HG03045 (cell line): ENCODE measurements around the gene COG8.

ENCODE experiments used
- ATAC-seq: cut with Tn5 transposase; IDR thresholded peaks from one replicate; pipeline ENCODE4 v1.9.1; 2021; ENCODE audit warnings: mild to moderate bottlenecking, moderate library complexity; ENCODE audit not compliant: unreplicated experiment

The COG8 gene

DNA sequence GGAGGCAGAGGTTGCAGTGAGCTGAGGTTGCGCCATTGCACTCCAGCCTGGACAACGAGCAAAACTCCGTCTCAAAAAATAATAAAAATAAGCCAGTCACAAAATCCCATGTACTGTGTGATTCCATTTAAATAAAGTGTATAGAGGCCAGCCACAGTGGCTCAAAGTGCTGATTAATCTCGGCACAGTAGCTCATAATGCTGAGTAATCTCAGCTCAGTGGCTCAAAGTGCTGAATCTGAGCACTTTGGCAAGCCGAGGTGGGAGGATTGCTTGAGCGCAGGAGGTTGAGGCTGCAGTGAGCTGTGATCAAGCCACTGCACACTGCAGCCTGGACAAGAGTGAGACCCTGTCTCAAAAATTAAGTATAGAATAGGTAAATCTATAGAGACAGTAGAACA, 7.3 kb upstream of the COG8 start:
- no peak for ATAC-seq

DNA sequence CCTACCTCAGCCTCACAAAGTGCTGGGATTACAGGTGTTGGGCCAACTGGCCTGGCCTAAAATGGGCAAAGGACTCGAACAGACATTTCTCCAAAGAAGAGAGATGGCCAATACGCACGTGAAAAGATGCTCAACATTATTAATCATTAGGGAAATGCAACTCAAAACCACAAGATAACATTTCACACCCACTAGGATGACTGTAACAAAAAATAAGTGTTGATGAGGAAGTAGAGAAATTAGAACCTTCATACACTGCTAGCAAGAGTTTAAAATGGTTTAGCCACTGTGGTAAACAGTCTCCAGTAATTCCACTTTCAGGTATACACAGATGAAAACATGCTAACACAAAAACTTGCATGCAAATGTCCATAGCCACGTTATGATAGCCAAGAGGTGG, 6.6 kb upstream of the COG8 start:
- no peak for ATAC-seq

DNA sequence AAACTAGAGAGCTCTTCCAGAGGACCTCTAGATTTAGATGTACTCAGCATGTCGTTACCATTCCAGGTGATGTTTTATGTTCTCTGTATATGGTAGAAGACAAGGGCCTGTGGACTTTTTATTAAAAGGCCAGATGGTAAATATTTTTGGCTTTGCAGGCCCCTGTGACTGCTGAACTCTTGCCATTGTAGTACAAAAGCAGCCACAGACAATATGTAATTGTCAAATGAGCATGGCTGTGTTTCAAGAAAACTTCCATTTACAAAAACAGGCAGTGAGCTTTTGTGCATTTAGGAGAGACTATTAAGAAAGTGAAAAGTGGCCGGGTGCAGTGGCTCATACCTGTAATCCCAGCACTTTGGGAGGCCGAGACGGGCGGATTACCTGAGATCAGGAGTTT, 4.8 kb upstream of the COG8 start:
- ATAC-seq, result no peak

DNA sequence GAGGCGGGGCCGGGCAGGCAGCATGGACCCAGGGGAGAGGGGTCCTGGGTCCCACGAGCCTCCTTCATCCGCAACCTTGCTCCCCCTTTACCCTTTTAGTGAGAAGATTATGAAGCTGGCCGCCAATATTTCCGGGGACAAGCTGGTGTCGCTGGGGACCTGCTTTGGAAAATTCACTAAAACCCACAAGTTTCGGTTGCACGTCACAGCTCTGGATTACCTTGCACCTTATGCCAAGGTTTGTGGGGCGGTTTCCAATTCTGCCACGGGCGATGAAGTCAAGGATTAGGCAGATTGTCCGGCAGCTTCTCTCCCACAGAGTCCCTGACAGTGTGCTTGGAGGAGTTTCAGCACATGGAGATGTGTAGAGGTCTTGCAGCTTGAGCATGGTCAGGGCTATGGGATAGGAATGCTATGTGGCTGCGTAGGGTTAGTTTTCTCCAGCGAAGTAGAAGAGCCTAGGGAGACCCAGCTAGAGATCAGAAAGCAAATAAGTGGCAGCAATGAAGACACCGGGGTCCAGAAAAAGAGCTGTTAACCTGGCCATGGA, 806 bp upstream of the COG8 start:
- peak; percentile 7 for ATAC-seq

DNA sequence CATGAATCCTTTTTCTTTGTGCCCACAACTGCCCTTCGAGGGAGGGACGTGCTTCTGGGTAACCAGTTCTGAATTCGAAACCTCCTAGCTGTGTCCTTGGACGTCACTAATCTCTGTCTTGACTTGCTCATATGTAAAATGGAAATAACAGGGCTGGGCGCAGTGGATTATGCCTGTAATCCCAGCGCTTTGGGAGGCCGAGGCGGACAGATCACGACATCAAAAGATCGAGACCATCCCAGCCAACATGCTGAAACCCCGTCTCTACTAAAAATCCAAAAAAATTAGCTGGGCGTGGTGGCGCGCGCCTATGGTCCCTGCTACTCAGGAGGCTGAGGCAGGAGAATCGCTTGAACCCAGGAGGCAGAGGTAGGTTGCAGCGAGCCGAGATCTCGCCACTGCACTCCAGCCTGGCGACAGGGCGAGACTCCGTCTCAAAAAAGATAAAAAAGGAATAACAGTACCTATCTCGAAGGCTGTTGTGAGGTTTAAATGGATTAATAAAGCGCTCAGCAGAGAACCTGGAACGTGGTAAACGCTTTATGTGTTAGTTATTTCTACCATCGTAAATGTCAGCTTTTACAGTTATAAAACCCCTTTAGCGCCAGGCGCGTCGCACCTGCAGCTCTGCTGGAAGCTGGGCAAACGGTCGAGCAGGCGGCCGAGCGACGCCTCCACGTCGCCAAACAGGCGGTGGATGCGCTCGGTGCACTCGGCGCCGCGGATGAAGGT, 641 bp downstream of the COG8 start:
- ATAC-seq, result no peak

DNA sequence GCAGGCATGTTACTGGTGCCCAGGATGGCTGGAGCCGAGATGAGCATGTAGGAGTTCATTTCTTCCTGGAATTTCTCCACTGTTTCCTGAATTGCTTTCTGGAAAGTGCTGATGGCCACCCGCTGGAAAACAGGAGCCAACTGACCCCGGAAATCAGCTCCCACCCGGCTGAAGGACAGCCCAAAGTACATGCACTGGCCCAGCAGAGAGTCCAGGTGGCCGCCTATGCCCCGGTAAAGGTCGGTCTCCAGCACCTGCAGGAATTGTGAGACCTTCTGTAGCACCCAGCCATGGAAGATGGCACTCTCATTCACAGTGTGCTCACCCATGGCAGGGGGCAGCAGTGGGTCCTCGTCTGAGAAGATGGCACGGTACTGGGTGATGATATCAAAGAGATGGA, 4.7 kb downstream of the COG8 start:
- ATAC-seq, result no peak

DNA sequence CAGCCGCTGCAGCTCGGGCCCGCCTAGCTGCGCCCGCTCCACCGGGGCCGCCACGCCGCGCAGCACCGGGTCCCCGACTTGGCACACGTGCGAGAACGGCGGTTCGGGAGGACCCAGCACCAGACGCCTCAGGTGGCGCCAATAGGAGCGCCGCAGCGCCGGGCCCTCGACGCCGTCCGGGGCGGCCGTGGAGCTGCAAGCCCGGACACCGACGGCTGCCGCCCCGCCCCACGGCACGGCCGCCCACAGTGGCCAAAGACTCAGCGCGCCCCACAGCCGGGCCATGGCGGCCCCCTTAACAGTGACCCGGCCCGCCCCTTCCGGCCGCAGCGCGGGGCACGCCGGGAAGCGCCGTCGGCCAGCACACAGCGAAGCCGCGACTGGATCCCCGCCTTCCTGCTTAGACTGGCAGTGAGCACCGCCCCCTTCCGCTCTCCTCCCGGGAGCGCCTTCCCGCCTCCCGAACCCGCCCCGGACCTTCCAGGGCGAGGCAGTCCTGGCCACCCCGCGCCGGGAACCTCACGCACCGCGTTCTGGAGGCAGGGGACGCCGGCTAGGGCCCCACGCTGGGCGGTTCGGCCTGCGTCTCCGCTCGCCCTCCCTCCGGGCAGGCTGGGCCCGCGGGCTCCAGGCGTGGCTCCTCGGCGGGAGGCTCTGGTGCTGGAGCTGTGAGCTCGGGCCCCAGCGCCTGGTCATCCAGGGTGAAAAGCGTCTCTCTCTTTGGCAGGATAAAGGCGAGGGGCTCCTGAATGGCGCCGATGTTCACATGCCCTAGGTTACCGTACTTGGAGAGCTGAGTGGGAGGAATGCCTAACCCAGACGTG, 8.9 kb downstream of the COG8 start, which contains the start of gene PDF:
PDF (minus strand) TSS at position 303 of the 824 bp plus-strand sequence; CDS start at position 285, 18 bp downstream.
- ATAC-seq, result peak; percentile 90

DNA sequence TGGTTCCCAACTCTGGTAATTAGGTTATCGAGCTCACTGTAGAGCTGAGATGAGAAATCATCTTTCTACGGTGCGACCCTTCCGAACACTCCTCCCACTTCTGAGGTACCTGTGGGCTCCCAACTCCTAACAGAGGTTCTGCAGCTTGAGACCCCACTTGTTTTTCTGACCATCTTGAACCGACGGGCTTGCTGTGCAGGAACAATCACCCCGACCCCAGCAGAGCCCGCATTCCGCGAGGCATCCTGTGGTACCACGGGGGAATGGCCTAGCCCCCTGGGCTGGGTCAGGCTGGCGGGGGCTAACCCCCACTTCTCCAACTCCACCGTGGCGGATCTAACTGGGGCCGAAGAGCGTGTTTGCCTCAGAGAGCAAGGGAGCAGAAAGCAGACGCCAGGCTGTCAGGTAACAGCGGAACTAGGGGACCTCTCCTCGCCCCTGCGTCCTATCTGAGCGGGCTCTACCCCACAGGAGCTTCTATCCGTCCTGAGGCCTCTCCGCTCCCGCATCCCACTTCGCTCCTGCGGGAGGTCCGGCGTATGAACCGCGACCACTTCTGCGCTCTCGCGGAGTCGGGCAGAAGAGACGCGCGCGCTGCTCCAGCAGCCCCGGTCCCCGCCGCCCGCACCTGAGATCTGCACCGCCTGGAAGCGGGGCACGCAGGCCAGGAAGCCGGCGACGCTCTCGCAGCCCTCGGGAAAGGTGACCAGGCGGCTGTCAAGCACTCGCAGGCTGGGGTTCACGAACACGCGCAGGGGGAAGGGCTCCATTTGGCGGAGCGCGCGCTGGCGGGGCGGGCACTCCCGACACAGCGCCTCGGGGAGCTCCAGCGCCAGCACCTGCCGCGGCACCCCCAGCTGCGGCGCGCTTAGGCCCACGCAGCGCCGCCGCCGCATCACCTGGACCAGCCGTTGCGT, 9.7 kb downstream of the COG8 start:
- peak; percentile 28 for ATAC-seq

DNA sequence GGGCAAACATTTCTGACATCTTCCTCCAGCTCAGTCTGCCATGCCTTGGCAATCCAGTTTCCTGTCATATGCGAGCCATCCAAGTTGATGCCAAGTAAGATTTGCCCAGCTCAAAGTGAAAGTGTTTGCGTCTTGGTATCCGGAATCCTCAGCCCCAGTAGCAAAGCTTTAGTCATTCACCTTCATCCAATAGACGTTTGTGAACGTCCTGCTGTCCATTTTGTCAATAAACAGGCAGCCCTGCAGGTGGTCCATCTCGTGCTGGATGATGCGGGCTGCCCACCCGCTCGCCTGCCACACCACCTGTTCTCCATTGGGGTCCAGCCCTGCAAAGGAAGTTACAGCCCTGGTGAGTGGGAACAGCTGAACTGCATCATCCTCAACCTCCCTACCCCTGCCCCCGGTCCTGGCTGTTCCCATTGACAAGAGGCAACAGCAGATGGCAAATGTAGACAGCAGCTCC, 10.5 kb downstream of the COG8 start:
- no peak for ATAC-seq

DNA sequence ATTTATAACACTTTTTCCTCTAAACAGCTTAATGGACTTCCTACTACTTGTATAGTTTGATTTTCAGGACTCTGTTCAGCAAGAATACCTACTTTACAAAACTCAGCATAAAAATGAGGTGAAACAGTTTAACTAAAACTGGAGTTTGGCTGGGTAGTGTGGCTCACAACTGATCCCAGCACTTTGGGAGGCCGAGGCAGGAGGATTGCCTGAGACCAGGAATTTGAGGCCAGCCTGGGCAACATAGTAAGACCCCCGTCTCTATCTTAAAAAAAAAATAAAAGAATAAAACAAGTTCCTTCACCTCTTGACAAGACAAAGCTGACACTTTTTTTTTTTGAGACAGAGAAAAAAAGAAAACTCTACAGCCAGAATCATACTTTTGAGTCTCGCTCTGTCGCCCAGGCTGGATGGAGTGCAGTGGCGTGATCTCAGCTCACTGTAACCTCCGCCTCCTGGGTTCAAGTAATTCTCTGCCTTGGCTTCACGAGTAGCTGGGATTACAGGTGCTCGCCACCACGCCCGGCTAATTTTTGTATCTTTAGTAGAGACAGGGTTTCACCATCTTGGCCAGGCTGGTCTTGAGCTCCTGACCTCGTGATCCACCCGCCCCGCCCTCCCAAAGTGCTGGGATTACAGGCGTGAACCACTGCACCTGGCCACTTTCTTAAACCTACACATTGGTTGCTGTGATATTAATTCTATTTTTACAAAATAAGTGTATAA, 11.6 kb downstream of the COG8 start:
- no peak for ATAC-seq

DNA sequence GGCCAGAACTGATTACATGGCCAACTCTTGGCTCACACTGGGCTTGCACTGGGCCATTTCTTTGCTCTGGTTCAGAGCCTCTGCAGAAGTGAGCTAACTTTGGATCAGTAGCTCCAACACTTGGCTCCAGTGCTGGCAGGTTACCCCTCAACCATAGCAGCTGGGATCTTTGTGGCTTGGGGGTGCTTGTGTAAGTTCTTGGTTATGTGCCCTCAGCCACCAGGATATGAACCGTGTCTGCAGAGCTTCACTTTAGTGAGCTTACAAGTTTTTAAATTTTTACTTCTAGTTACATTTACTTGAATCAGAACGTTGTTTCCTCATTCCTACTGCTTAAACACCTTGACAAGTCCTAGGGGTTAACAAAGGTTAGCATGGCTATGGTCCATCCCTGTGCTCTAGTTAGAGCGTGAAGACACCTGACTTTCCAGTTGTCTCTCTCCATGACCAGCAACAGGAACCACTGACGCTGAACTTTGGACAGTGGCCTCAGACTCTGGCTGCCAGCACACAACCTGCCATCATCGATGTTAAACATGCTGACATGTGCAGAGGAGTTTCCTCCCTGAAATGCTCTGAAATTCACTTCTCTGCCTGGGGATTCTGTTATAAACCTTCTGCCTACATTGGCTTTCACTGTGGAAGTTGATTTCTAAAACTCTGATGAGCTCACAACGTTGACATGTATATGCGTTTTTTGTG, 13.0 kb downstream of the COG8 start:
- no peak for ATAC-seq

DNA sequence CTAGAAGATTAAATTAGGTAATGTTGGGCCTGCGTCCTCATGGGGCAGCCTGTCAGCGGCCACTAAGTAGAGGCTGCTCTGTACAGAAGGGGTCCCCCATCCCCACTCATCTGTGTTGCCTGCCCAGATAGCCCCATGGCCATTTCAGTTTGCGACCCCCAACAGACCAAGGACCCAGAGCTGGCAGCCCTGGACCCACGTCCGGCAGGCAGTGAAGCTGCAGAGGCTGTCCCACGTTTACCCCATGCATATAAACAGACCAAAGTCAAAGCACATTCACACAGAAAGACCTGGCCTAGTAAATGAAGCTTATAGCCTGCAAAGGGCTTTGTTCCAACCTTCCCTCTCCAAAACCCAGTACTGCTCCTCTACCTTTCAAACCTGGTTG, 13.6 kb downstream of the COG8 start:
- ATAC-seq, result no peak

DNA sequence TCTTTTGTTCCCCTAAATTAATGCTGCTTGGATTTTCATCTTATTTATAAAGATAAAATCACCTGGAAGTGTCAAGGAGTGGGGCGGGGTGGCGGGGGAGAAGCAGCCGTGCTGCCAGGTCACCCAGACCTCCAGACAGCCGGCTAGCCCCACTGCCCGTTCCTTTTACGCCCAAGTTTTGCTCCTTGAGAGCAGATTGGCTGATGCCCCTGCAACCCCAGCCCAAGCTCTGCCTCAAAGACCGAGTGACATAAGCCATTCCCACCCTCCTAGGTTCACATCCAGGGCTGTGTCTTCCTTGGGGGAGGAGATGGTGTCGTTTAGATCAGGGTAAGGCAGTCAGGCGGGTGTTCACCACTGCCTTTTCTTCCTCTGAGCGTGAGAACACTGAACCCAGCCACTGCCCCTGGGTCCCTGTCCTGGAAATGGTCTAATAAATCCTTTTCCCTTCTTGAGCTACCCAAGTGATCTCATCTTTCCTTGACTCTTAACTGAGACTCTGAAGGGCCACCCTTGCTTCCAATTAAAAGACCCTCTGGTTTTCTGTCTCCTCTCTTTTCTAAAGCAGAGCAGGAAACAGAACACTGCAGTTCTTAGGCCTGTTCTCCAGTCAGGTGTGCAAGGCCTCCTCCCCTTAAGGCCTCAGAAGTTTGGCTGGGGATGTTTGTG, 14.6 kb downstream of the COG8 start:
- ATAC-seq, result no peak

DNA sequence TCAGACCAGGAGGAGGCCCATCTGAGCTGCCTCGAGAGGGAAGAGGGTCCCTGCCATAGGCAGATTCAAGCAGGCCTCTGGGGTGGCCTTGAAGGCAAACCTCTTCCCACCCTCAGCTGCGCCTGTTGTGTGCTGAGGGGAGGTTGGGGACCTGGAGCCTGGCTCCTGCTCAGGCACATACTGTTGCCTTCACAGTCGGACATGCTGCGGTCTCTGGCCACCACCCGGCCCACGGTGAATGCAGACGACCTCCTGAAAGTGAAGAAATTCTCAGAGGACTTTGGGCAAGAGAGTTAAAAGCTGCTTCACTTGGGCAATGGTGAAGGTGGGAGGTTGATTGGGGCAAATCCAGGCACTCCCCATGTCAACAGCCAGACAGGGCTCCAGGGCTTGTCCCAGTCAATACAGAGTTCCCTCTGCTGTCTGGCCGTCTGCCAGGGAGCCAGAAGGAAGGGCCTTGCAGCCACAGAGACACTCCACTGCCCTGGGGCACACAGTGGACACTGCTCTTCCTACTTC, 15.3 kb downstream of the COG8 start:
- no peak for ATAC-seq

DNA sequence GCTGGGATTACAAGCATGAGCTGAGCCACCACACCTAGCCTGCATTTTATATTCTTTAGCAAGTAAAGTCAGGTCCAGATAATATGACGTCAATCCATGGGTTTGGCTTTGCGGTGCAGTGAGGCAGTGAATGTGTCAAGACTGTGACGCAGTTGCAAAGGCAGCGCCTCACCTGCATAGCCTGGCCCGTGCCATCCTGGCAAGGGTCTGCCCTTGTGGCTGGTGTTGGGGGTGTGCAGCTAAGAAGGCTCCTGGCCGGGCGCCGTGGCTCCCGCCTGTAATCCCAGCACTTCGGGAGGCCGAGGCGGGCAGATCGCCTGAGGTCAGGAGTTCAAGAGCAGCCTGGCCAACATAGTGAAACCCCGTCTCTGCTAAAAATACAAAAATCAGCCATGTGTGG, 15.9 kb downstream of the COG8 start:
- ATAC-seq, result no peak

DNA sequence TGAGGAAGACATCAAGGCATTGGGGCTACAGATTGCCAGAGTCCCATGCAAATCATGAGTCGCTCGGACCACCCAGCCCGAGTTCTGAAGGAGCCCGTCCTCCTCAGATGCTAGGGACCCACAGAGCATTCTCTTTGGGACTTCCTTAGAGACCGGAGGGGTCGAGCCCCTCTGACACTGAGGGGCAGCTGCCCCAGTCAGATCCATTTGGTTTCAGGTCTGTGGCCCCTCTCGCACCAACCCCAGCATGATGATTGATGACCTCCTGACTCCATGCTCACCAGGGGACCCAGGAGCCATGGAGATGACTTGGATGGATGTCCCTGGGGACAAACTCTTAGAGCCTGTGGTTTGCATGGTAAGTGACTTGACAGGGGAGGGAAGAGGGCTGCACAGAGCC, 17.0 kb downstream of the COG8 start:
- no peak for ATAC-seq

DNA sequence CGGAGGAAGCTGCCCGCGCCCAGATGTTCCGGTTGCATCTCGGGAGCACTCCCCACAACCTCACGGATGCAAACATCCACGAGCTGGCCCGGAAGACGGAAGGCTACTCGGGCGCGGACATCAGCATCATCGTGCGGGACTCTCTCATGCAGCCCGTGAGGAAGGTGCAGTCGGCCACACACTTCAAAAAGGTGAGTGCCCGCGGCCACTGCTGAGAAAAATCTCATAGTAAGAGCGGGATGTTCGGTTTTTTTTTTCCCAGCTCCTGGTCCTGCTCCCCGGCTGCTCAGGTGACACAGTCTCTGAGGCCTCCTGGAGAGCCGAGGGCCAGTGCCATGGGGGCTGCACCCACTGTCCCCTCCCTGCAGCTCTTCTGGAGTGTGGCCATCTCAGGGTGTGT, 18.3 kb downstream of the COG8 start:
- ATAC-seq, result no peak

DNA sequence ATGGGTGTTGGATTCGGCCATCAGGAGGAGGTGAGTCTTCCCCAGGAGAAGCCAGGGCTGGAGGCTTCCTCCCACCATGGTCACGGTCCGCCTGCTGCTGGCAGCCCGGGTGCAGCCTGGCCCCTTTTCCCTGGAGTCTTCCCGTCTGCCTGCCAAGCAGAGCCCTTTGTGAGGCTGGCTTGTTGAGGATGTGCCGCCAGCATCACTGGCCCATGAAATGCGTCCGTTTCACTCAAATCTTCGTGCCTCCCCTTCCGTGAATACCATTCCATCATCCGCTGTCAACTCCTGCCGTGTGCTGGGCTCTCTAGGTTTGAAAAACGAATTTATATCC, 18.7 kb downstream of the COG8 start:
- ATAC-seq, result no peak
